D721Med (cell line): ENCODE measurements around the gene PEAR1.

Source experiments
- DNase-seq: peaks from one replicate; pipeline ENCODE4 v3.0.0; 2011; ENCODE audit warnings: low spot score; ENCODE audit not compliant: insufficient read length
- FAIRE-seq: peaks from 2 replicates; lab custom pipeline; 2011; peaks lifted over from hg19 to GRCh38; lab: Jason Lieb, UNC
- TF ChIP-seq, protein P1 (sequence below): IDR thresholded peaks from 2 replicates; pipeline ENCODE4 v1.5.1; 2012; ENCODE audit warnings: mild to moderate bottlenecking, control low read depth; ENCODE audit not compliant: insufficient read depth; ENCODE audit errors: missing control alignments

Gene PEAR1

DNA sequence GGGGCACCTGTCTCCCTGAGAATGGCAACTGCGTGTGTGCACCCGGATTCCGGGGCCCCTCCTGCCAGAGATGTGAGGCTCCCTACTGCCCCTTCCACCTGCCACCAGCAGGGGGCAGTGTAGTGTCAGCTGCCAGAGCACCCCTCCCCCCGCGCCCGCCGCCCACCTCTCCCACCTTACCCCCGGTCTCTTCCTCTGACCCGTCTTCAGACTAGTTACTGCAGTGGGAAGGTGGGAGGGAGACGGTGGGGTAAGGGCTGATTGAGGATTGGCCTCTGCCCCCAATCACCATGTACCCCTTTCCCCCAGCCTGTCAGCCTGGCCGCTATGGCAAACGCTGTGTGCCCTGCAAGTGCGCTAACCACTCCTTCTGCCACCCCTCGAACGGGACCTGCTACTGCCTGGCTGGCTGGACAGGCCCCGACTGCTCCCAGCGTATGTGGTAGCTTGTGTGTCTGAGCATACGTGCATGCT is 16.8 kb downstream of the PEAR1 start:
- TF ChIP-seq, protein P1, sequence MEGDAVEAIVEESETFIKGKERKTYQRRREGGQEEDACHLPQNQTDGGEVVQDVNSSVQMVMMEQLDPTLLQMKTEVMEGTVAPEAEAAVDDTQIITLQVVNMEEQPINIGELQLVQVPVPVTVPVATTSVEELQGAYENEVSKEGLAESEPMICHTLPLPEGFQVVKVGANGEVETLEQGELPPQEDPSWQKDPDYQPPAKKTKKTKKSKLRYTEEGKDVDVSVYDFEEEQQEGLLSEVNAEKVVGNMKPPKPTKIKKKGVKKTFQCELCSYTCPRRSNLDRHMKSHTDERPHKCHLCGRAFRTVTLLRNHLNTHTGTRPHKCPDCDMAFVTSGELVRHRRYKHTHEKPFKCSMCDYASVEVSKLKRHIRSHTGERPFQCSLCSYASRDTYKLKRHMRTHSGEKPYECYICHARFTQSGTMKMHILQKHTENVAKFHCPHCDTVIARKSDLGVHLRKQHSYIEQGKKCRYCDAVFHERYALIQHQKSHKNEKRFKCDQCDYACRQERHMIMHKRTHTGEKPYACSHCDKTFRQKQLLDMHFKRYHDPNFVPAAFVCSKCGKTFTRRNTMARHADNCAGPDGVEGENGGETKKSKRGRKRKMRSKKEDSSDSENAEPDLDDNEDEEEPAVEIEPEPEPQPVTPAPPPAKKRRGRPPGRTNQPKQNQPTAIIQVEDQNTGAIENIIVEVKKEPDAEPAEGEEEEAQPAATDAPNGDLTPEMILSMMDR: peak; percentile 67
- peak; percentile 79 for DNase-seq
- FAIRE-seq: no peak

DNA sequence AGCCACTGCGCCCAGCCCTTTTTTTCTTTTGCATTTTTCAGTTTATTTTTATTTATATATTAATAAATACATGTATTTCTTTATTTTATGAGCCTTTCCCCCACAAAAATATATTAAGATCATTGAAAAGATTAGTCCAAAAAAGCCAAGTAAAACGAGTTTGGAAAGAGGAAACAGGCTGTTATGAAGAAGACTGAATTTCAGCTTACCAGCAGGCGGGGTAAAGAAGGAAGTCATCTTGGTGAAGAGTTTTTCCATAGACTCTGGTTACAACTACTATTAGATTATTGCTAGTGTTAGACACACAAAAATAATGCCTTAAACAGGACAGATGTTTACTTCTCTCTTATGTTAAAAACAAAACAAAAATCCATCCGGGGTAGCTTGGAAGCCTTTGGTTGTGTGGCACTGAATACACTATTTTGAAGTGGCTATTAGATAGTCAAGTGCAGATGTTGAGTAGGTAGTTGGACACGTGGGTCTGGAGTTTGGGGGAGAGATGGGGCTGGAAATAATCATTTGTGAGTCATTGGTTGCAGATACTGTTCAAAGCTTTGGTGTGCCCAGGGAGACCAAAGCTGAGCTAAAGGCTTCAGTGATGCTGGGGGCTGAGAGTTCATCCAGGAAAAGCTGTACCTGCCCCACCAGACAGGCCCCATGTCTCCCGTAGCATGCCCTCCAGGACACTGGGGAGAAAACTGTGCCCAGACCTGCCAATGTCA is 18.2 kb downstream of the PEAR1 start:
- TF ChIP-seq, protein P1: no peak
- no peak for DNase-seq
- FAIRE-seq: no peak

DNA sequence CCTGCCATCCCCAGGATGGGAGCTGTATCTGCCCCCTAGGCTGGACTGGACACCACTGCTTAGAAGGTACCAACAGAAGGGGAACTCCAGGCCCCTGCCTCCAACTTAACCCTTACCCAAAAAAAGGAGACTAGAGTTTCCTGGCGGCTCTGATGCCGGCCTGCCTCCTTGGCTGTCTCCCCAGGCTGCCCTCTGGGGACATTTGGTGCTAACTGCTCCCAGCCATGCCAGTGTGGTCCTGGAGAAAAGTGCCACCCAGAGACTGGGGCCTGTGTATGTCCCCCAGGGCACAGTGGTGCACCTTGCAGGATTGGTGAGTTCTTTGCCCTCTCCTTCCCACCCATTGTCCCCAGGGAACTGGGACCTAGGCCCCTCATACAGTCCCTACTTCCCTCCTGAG is 18.8 kb downstream of the PEAR1 start:
- no peak for FAIRE-seq
- TF ChIP-seq, protein P1: no peak
- DNase-seq: no peak

- FAIRE-seq: no peak
- DNase-seq: no peak
- TF ChIP-seq, protein P1: no peak
Observed at GRCh38 chr1:156912861-156913808, 19.6 kb downstream of the PEAR1 start.

- FAIRE-seq (no peak), DNase-seq (no peak)
- TF ChIP-seq, protein P1: no peak
Observed at GRCh38 chr1:156913809-156914387, 20.4 kb downstream of the PEAR1 start.

GRCh38 chr1:156914440-156914856 is 20.9 kb downstream of the PEAR1 start:
- TF ChIP-seq, protein P1: no peak
- no peak for FAIRE-seq

More at GRCh38 chr1:156914440-156914856, 20.9 kb downstream of the PEAR1 start:
- no peak for DNase-seq
